Activated CD4-positive, alpha-beta T cell treated with anti-CD3 and anti-CD28 coated beads, Interleukin-2, amount 50 U/mL, for 4 hours (primary cell): ENCODE results near the gene RASGRF1.
"Not testable (repeated sequence)": the region's sequence is repeated elsewhere in the genome, so short reads cannot be mapped to it uniquely, and the experiment has no call there.

Source experiments
- DNase-seq, 2 experiments: peaks; one replicate each; pipeline ENCODE4 v3.0.0-alpha.2; 2020

The RASGRF1 gene

GRCh38 chr15:79090487-79091203 is at the start of gene RASGRF1:
TSS of gene RASGRF1 (minus strand) at chr15:79090780. CDS start at chr15:79090498, 282 bp downstream.
- DNase-seq: no peak

- DNase-seq: no peak
Measured at GRCh38 chr15:79136434-79137046, 46.0 kb upstream of the RASGRF1 start.

DNA sequence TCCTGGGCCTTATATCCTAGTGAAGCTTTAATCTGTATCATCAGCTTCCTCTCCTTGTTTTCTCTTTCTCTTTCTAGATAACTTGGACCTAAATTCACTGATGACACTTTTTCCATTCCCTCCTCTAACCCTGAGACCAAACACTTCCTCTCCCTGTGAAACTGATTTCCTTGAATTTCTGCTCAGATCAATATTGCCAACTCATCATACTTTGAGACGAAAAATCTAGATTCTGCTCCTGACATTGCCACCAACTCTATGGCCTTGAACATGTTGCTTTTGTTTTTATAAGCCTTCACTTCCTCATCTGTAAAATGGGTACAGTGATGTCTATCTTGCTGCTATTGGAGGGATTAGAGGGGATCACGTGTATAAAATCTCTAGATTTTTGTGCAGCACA is 42.7 kb upstream of the RASGRF1 start:
- DNase-seq: no peak

GRCh38 chr15:79132770-79133169 is 42.2 kb upstream of the RASGRF1 start:
- no peak for DNase-seq

- no peak for DNase-seq
Measured at GRCh38 chr15:79132361-79132760, 41.8 kb upstream of the RASGRF1 start.

DNA sequence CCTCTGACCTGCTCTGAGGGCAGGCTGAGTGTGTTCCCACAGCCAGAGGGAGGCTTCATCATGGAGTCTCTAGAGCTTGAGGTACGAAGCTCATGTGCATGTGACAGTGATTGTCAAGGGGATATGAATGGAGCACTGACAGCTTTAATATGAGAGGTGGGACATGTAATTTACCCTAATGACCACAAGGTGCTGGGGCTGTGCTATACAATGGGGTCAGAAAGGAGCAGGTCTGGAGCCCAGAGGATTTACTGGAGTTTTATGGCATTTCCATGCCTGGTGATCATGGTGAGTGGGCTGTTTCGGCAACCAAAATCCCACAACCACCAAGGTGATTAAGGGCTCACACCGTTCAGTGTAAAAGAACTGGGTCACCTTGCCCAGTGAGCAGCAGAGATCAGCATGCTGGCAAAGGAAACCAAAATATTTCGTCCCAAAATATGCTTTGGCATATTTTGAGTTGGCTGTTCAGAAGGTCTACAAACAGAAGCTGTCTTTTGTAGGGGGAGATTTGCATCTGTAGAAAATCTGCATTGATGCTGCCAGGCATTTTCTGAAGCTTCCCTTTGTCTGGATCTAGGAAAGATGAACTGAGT is 40.1 kb upstream of the RASGRF1 start:
- DNase-seq: no peak

DNA sequence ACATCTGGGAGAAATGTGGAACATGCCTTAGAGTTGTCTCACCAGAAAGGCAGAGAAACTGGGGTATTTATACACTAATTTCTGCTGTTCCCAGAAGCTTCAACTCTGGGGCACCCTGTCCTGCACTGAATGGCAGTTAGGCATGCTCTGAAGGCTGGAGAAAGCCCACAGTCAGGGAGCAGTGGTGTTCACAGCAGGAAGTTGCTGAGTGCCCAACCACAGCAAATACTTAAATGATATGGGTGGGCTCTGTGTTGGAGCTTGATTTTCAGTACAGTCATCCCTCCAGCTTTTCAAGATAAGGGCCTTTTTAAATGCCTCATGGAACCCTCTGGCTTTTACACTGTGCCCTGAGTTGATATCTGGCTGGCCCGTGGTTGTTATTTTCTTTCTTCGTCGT is 38.7 kb upstream of the RASGRF1 start:
- no peak for DNase-seq

DNA sequence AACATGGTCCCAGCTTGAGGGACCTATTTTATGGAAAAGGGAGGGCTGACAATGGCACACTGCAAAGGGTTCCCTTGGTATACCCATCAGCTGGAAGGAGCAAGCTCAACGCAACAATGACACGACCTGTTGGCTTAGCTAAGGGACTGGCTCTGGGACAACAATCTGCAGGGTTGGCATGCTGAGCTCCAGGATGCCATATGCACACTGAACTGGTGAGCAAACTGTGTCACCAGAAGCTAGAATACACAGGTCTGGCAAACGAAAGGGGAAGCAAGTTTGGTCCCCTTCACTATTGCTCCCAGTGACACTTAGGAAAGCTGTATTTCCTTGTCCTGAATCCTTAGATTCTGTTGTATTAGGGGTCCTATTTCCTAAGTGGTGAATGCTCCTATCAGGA is 38.0 kb upstream of the RASGRF1 start:
- no peak for DNase-seq

DNA sequence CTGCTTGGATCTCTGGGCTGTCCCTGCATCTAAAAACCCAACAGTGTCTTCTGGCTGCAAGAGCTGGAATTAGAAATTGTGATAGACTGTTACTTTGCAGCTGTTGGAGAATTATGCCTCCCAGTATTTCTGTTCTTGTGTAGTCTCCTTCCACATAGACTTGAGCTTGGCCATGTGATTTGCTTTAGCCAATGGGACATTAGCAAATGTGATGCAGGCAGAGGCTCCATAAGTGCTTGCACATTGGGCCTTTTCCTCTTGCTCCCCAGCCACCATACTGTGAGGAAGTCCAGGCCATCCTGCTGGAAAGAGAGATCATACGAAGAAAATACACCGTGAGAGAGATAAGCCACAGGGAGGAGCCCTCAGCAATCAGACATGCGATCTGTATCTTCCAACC is 33.8 kb upstream of the RASGRF1 start:
- no peak for DNase-seq

GRCh38 chr15:79122991-79123390 is 32.4 kb upstream of the RASGRF1 start:
- DNase-seq: no peak

DNA sequence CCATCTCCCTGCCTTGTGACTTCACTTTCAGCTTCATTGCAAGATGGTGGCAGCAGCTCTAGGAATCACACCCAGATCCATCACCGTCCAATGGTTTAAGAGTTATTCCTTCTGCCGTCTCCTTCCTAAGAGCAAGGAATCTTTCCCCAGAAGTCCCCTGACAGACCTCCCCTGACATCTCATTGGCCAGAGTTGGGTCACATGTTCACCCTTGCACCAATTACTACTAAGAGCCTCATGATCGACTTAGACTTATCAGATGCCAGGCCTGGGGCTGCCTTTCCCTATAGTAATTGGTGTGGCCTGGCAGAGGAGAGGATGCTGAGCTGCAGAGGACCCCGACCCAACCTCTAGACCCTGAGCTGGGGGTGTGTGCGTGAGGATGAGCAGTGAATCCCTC is 31.8 kb upstream of the RASGRF1 start:
- DNase-seq: no peak

DNA sequence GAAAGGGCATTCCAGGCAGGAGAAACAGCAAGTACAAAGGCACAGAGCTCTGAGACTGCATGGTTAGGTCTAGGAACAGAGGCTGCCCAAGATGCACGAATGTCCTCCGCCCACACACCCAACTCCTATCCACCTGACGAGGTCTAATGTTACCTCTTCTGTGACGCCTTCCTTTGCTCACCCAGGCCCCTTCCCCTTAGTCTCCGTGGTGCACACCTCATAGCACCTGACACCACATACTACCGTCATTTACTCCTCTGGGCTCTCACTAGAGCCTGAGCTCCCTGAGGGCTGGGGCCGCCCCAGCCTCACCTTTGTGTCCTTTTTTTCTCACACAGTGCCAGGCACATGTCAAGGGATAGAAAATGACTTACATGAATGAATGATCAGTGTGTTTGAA is 31.0 kb upstream of the RASGRF1 start:
- no peak for DNase-seq

GRCh38 chr15:79117442-79118204 is 27.0 kb upstream of the RASGRF1 start:
- no peak for DNase-seq

- no peak for DNase-seq
Measured at GRCh38 chr15:79116771-79117170, 26.2 kb upstream of the RASGRF1 start.

GRCh38 chr15:79115986-79116665 is 25.5 kb upstream of the RASGRF1 start:
- no peak for DNase-seq

DNA sequence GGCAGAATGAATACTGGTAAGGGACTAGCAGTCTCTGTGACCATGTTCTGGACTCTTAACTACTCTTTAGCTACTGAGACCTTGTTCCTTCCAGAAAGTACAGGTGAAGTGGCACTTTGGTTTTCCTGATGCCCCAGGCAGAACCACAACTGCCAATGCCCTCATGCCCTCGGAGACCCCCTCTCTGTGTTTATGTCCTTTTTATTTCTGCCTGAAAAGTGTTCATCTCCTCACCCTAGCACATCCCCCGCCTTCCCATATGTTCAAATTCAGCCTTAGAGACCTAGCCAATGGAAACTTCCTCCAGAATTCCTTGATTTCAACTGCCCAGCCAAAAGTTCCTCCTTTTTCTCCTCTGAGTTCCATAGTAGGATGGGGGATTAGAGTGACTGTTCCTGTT is 23.3 kb upstream of the RASGRF1 start:
- DNase-seq: no peak

DNA sequence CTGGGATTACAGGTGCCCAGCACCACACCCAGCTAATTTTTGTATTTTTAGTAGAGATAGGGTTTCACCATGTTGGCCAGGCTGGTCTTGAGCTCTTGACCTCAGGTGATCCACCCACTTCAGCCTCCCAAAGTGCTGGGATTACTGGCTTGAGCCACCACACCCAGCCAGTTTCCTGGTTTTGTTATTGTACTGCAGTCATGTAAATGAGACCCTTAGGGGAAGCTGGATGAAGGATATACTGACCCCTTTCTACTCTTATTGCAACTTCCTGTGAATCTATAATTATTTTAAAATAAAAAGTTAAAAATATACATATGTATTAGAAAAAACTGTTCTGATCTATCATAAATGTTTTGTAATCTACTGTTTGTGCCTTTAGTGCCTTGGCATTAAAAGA is 20.8 kb upstream of the RASGRF1 start:
- not testable (repeated sequence) for DNase-seq

DNA sequence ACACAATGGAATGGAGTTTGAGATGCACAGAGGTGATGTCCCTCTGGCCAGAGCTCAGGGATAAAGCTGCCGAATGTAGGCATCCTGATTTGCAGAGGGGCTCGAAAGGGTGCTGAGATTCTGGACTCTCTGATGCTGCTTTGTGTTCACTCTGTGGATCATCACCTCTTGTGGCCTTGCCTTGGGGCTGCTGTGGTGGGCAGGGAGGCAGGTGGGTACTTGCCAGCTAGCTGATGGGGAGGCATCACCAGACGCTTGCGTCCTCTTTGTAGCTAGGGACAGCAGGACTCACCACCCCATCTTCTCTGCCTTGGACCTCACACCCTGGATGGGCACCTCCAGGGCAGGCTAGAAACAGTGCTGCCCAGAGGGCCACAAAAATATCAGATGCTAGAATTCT is 14.6 kb upstream of the RASGRF1 start:
- DNase-seq: no peak

GRCh38 chr15:79102595-79102994 is 12.0 kb upstream of the RASGRF1 start:
- DNase-seq: no peak

- DNase-seq: no peak
Measured at GRCh38 chr15:79101866-79102581, 11.4 kb upstream of the RASGRF1 start.

DNA sequence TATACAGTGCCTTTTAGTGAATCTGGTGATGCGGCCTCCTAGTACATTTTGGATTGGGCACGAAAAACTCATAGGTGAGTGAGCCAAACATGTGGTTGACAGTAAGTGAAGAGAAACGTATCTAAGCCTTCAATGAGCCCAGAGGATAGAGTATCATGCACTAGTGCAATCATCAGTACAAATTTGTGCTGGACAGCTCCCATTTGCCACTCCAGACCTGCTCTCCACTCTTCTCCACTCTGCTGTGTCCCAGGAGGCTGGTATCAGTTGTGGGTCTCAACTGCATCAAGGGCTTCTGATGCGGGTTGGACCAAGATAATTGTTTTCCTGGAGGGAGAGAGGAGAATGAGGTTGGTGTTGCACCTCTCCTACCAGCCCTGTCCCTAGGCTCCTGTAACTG is 9.1 kb upstream of the RASGRF1 start:
- DNase-seq: no peak

DNA sequence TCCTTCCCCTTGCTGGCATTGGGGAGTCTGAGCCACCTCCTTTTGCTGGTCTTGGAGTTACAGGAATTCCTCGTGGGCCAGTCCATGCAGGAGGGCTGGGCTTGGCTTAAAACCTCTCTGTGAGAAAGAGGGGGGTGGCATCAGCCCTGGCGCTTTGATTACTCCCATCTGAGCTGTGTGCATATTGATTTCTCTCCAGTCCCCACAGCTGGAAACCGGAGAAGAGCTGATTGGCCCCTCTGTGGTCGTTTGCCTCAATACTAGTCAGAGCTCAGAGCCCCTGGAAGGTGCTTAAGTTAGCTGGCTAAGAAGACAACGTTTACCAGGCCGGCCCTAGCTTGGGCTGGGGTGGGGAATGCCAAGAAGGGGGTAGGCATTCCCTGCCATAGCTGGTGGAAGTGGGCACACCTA is 4.0 kb upstream of the RASGRF1 start:
- DNase-seq: no peak
